Inflammatory macrophage (primary cell): ENCODE measurements around the gene SLC4A9.
"Not testable (repeated sequence)": the region's sequence is repeated elsewhere in the genome, so short reads cannot be mapped to it uniquely, and the experiment has no call there.

ENCODE experiments used
- DNase-seq, 2 donors: peaks; one replicate each; pipeline ENCODE4 v3.0.0-alpha.2; 2020 to 2022

The SLC4A9 gene

GRCh38 chr5:140338336-140338735 lies 21.7 kb upstream of the SLC4A9 start:
- no peak for DNase-seq

DNA sequence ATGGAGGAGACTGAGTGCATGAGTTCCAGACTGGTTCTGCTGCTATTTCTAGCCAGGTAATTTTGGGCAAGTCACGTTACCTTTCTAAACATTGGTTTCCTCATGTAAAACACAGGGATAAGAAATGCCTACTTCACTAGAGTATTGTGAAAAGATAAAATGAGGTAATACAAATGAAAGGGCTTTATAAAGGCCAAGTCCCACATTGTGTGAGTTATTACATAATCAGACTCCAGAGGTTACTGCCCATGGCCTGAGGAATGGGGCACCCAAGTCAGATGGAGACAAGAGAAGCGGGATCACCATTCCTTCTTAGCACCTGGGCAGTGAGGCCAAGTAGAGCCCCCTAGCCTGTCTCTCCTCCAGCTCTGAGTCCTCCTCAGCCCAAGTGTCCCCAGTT lies 21.1 kb upstream of the SLC4A9 start:
- peak in 1 of 2 donors; percentile 50 for DNase-seq

DNA sequence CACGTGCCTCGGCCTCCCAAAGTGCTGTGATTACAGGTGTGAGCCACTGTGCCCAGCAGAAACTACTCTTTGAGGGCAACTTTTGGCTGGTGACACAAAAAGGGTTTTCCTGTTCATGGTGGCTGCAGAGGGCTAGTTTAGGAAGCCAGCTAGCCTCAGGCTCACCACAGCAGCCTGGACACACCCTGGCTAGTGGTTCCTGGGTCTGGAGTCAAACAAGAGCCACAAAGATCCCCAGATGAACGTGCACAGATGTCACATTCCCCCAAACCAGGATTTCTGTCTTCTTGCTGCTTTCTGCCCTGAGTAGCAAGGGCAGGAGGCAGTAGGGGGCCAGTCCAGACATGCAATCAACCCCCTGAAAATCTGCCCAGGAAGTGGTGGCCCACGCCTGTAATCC lies 20.4 kb upstream of the SLC4A9 start:
- DNase-seq: no peak

- peak in 1 of 2 donors; percentile 38 for DNase-seq
Measured at GRCh38 chr5:140340605-140341121, 19.3 kb upstream of the SLC4A9 start.

DNA sequence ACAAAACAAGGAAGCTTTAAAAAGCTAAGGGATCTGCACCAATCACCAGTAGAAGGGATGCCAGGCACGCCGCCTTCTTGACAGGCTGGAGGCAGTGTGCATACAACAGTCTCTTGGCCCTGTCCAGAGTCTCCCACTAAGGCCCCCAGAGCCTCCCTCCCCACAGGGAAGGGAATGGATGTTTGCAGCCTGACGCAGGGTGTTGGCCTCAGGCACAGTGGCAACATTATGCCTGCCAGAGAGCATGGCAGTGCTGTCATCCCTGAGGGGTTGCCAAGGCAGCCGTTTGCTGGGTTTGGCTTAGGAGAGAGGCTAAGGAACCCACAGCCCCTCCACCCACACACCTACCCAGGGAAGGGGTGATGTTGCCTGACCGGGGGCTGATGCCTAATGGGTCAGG lies 18.4 kb upstream of the SLC4A9 start:
- no peak for DNase-seq

DNA sequence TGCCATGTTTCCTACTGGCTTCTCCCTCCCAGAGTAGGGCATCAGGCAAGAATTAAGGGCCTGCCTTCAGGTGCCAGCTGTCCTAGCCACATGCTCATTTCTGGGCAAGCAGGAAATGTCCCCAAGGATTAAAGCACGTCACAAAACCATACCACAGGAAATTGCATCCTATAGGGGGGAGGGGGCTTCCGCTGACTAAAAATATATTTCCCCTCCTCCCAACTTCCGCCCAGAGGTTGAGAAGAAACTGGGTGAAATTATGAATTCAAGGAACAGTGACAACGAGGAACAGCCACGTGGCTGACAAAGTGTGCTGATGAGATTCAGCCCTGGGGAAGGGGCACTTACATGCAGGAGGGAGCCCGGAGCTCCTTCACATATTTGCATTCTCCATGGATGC lies 17.7 kb upstream of the SLC4A9 start:
- DNase-seq: peak; percentile 81 to 90

DNA sequence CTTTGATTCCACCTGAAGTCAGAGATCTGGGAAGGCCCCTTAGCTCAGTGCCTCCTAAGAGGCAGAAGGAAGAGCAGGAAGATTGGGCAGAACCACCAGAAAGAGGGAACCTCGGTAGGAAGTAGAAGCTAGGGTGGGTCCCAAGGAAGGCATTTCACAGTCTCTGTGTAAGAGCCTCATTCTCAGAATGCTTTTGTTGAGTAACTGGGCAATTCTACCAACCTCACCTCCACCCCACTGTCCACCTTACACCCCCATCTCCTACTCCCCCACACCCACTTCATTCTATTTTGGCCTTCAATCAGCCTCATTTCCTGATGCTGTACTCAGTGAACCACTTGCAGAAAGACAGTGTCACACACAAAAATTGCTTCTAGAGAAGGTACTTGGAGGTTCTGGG lies 17.1 kb upstream of the SLC4A9 start:
- DNase-seq: peak; percentile 60 to 64

DNA sequence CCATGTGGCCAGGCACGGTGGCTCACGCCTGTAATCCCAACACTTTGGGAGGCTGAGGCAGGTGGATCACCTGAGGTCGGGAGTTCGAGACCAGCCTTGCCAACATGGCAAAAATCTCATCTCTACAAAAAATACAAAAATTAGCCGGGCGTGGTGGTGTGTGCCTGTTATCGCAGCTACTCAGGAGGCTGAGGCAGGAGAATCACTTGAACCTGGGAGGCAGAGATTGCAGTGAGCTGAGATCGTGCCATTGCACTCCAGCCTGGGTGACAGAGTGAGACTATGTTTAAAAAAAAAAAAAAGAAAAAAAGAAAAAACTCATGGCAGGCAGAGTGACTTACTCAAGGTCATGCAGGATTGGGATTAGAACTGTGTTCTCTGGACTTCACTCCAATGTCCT lies 16.1 kb upstream of the SLC4A9 start:
- not testable (repeated sequence) for DNase-seq

- no peak for DNase-seq
Measured at GRCh38 chr5:140344683-140345423, 15.1 kb upstream of the SLC4A9 start.

DNA sequence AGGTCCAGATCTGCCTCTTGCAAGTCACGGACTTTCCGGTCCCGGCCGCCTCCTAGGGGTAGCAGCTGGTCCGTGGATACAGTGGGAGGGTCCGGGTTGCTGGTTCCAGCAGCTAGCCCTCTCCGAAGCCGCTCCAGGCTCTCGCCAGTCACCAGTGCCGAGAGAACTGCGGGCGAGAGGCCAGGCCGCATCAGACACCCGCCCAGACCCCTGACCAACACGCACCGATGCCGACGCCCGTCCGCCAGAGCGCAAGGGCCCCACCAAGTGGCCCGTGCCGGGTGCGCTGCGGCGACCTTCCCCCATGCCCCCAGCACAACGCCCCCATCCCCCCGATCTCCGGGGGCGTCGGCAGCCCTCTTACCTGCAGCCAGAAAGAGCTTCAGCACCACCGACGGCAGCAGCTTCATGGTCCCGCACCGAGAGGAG lies 14.1 kb upstream of the SLC4A9 start:
- DNase-seq: peak; percentile 26 to 43

DNA sequence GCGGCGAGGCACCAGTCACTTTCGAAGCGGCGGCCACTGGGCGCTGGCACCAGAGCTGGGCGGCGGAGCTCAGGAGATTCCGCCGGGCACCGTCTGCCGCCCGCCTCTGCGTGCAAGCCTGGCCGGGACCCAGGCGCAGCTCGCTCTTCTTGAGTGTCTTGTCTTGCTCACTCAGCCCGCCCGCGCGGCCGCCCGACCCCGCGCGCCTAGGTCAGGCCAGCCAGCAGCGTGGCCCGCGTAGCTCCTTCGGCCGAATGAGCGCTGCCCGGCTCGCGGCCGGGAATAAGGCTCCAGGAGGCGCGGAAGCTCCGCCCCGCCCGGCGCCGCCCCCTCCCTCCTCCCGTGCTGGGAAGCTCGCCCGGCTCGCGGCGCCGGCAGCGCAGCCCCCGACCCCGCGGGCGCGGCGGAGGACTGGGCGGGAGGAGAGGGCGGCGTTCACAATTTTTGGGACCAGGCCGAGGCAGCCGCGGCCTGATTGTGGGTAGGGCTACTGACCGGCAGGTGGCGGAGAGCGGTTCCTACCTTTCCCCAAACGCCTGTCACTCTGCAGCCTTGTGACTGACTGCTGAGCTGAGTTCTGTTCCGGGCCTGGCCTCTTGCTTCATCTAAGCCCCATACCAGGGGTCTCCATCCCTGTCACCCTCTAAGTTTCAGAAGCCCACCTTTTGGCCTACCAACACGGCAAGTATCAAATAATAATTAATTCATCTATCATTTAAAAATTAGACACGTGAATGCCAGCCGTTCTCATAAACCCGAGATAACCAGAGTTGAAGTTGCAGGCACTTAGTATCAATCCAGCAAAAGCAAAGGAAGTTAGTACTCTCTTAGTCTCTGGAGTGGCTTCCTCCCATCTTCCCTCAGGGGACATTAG lies 13.4 kb upstream of the SLC4A9 start, which contains the start of gene HBEGF:
Gene HBEGF, minus strand, starts transcription at position 256 of the 874 bp plus-strand sequence. CDS start 275 bp downstream, outside the sequence.
- DNase-seq: peak; percentile 64 to 84

DNA sequence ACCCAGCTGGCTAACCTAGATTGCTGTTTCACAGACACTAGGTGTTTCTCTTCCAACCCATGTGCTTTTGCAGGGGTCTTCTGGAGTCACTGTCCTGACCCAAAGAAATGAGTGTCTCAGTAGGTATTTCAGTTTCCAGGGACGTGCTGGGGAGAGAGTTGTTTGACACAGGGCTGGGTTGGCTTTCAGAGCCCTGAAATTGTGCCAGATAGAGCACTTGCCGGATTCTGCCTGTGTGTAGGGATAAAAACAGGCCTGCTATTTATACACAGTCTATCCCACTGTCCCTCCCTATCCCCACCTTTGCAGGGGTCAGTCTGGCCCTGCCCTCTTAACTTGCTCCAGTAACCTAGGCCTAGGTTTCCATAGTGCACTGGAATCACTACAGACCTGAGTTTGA lies 12.6 kb upstream of the SLC4A9 start:
- no peak for DNase-seq

- DNase-seq: no peak
Measured at GRCh38 chr5:140348104-140348503, 11.9 kb upstream of the SLC4A9 start.

- DNase-seq: no peak
Measured at GRCh38 chr5:140349244-140349643, 10.8 kb upstream of the SLC4A9 start.

GRCh38 chr5:140351609-140352334 lies 8.2 kb upstream of the SLC4A9 start:
- peak; percentile 82 to 90 for DNase-seq

DNA sequence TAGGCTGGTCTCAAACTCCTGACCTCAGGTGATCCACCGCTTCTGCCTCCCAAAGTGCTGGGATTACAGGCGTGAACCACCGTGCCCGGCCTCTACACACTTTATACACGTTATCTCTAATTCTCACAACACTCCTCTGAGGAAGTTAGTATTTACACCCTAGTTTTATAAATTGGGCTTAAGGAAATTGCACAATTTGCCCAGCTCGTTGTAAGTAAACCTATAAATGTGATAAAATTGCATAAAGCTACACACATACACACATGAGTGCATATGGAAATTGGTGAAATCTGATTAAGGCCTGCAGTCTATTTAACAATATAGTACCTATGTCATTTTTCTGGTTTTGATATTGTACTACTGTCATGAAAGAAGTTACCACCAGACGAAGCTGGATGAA lies 4.4 kb upstream of the SLC4A9 start:
- peak in 1 of 2 donors; percentile 27 for DNase-seq

GRCh38 chr5:140356853-140357725 lies 2.9 kb upstream of the SLC4A9 start:
- peak in 1 of 2 donors; percentile 21 for DNase-seq

DNA sequence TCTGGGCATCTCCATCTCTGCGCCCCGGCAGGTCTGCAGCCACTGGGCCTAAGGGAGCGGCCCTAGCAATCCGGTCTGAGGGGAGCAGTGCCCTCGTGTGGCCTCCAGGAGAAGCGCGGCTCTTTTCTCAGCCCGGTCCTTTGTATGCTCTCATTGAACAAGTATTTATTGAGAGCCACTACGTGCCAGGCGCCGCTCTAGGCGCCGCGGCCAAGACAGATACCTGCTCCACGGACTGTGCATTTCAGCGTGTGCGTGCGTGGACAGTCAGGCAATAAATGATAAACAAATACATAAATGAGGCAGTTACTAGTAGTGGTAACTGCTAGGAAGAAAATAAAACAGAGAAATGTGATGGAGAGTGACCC lies 2.3 kb upstream of the SLC4A9 start:
- peak; percentile 82 to 85 for DNase-seq

DNA sequence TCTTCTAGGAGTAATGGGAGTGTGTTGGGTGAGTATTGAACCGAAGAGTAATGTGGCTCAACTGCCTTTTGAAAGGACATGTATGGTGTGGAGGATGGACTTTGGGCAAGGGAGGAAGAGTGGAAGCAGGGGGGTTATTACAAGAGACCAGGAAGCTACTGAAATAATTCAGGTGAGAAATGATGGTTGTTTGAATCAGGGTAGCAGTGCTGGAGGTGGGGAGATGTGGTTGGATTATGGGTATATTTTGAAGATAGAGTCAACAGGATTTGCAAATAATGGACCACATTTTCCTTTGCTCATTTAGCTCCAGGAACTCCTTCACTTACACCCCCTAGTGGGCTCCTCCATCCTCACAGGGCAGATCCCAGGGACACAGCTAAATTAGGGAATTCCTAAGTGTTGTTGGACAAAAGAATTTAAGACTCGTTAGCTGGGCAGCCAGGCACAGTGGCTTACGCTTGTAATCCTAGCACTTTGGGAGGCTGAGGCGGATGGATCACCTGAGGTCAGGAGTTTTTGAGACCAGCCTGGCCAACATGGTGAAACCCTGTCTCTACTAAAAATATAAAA lies 1.2 kb upstream of the SLC4A9 start:
- DNase-seq: no peak

DNA sequence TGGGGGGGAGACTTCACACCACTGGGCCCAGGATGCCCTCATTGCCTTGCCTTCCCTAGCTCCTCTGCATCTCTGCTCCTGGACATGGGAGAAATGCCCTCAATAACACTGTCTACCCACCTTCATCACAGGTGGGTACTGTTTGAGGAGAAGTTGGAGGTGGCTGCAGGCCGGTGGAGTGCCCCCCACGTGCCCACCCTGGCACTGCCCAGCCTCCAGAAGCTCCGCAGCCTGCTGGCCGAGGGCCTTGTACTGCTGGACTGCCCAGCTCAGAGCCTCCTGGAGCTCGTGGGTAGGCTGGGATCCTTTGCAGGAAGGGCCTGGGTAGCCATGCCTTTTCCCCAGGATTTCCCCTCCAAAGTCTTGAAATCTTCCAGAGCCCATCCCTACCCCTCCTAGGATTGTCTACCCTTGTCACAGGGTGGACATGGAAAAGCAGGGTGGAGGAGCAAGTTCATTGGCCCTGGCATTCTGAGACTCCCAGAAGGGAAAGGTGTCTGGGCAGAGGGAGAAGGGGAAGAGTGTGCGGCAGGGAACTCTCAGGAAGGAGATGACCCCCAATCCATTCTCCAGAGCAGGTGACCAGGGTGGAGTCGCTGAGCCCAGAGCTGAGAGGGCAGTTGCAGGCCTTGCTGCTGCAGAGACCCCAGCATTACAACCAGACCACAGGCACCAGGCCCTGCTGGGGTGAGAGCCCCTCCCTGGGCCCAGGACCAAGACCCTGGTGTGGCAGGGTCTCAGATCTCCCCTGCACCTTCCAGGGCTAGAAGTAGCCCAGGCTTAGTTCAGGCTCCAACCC lies 886 bp downstream of the SLC4A9 start:
- no peak for DNase-seq

GRCh38 chr5:140361901-140362300 lies 1.9 kb downstream of the SLC4A9 start:
- no peak for DNase-seq
